Activated B cell treated with CpG ODN at 0.5 μM for 24 hours (primary cell): ENCODE data around the gene ART5. TPM values are rescaled to one million over a fixed set of nuclear protein-coding genes. Genes with fewer than 3 reads are reported as not detected.
"Not testable (repeated sequence)": the region's sequence is repeated elsewhere in the genome, so short reads cannot be mapped to it uniquely, and the experiment has no call there.

Experiments used
- ATAC-seq: fragments of 200-7000 bp; cut with Tn5 transposase; one replicate; pipeline ENCODE4 v1.10.0; 2021; ENCODE audit warnings: low read depth, mild to moderate bottlenecking, moderate library complexity
- CTCF ChIA-PET: fragments of 350-600 bp; sonication (Branson Sonifier 250); formaldehyde crosslinking; loops from one replicate; lab custom pipeline; 2021; ENCODE audit warnings: antibody characterized with exemption; lab: Charles Lee
- POLR2A ChIA-PET: fragments of 350-600 bp; sonication (Branson Sonifier 250); formaldehyde crosslinking; loops from one replicate; lab custom pipeline; 2021; ENCODE audit warnings: antibody characterized with exemption; lab: Charles Lee
- DNase-seq: peaks from one replicate; pipeline ENCODE4 v3.0.0; 2022
- H3K27ac Mint-ChIP-seq: one replicate; pipeline ENCODE4 v1.8.0; 2020; ENCODE audit warnings: mixed read lengths
- H3K27me3 Mint-ChIP-seq: one replicate; pipeline ENCODE4 v1.8.0; 2021; ENCODE audit warnings: mixed read lengths
- H3K36me3 Mint-ChIP-seq: one replicate; pipeline ENCODE4 v1.8.0; 2021; ENCODE audit warnings: low read depth, mixed read lengths
- H3K4me1 Mint-ChIP-seq: one replicate; pipeline ENCODE4 v1.8.0; 2021; ENCODE audit warnings: mixed read lengths
- H3K4me3 Mint-ChIP-seq: one replicate; pipeline ENCODE4 v1.8.0; 2020; ENCODE audit warnings: mild to moderate bottlenecking, mixed read lengths
- H3K9me3 Mint-ChIP-seq: one replicate; pipeline ENCODE4 v1.8.0; 2020; ENCODE audit warnings: mixed read lengths
- intact Hi-C: fragments of 100-400 bp; cut with micrococcal nuclease; formaldehyde crosslinking; loops from one replicate; pipeline ENCODE4 v1.15.1; 2024
- total RNA-seq: library from RNA; stranded (reverse); gene quantifications from 2 replicates; pipeline ENCODE4 v1.2.3, GENCODE V29; 2022
- TF ChIP-seq, protein P1 (sequence below): fragments of 200-600 bp; IDR thresholded peaks from one replicate; pipeline ENCODE4 v1.8.0; 2022; ENCODE audit warnings: antibody characterized with exemption, mild to moderate bottlenecking

The ART5 gene
- total RNA-seq, 1 donor from 2014 or later, result not detected

DNA sequence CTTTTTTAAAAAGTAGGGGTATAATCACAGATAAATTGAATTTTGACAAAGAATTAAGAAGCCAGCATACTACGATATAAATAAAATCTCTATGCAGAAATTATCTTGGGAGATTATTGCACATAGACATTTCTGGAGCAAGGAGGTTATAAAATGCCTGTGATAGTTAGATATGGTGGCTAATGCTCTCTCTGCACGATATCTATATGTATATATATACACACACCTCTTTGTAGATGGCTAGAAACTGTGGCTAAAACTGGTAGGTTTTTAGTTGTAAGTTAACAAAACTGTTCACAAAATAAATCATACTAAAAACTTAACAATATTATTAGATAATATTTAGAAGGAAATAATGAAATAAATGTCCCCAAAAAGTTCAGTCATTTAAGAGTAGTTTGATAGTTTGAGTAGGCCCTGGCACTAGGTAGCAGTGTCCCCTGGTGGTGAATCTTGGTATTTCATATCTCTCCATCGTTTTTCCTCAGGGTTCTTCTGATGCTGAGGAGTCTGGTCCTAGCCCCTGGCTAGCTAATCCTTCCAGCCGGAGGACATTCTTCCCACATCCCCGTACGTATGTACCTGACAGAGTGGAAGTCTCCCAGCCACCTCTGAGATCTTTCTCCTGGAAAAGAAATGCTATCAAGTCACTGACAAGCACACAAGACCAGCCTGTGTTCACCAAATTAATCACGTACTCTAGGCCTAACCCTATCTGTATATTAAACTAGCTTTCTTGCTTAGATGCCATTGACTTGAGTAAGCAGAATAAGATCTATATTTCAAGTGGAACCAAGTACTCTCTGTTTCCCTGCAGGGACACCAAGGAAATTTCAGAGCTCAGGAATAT, 32.2 kb downstream of the ART5 start:
- H3K36me3 Mint-ChIP-seq, result no peaks in the 10 kb centered on the region
- ChIA-PET CTCF (no interaction called here), POLR2A (no interaction called here)
- no peaks in the 10 kb centered on the region for H3K27me3 Mint-ChIP-seq
- H3K27ac Mint-ChIP-seq, result no peak overlapping the region
- peaks cover 9% of the 10 kb centered on the region for H3K4me1 Mint-ChIP-seq
- no peak overlapping the region for H3K4me3 Mint-ChIP-seq
- no peak for ATAC-seq
- TF ChIP-seq, protein P1, sequence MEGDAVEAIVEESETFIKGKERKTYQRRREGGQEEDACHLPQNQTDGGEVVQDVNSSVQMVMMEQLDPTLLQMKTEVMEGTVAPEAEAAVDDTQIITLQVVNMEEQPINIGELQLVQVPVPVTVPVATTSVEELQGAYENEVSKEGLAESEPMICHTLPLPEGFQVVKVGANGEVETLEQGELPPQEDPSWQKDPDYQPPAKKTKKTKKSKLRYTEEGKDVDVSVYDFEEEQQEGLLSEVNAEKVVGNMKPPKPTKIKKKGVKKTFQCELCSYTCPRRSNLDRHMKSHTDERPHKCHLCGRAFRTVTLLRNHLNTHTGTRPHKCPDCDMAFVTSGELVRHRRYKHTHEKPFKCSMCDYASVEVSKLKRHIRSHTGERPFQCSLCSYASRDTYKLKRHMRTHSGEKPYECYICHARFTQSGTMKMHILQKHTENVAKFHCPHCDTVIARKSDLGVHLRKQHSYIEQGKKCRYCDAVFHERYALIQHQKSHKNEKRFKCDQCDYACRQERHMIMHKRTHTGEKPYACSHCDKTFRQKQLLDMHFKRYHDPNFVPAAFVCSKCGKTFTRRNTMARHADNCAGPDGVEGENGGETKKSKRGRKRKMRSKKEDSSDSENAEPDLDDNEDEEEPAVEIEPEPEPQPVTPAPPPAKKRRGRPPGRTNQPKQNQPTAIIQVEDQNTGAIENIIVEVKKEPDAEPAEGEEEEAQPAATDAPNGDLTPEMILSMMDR, result peak; percentile 44
- H3K9me3 Mint-ChIP-seq, result peaks cover 3% of the 10 kb centered on the region
- DNase-seq, result no peak
- intact Hi-C loops, result no loop called here

DNA sequence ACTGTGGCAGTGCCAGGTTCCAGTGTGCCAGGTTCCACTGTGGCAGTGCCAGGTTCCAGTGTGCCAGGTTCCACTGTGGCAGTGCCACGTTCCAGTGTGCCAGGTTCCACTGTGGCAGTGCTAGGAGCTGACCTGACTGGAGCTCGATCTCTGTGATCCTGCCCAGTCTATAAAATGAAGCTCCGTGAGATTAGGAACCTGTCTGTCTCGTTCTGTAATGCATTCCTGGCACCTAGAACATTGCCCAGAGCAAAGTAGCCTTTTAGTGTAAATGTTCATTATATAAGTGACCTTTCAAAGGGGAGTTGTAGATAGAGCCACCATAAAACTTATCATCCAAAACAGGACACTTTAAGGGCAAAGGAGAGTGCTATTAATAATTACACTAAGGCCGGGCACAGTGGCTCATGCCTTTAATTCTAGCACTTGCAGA, 36.0 kb downstream of the ART5 start:
- no peaks in the 10 kb centered on the region for H3K27me3 Mint-ChIP-seq

DNA sequence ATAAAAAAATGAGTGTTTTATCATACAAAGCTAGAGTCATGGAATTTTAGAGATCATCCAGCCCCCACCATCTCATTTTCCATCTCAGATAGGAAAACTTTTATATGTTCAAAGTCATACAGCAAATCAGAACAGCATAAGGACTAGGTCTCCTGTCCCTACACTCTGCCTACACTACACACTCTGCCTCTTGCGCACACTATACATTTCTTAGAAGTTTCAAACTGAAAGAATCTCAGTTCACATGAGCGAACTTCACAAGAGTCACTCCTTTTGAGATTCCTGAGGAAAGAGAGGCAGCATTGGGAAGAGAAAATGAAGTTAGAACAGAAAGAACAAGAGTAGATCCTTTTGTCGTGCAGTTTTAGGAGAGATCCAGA, 36.5 kb downstream of the ART5 start:
- intact Hi-C loops, result no loop called here
- ChIA-PET POLR2A (no interaction called here), CTCF (no interaction called here)
- DNase-seq (no peak), ATAC-seq (no peak)
- Mint-ChIP-seq H3K27ac (no peak overlapping the region), H3K27me3 (no peaks in the 10 kb centered on the region), H3K4me3 (no peak overlapping the region), H3K4me1 (no peaks in the 10 kb centered on the region), H3K9me3 (no peaks in the 10 kb centered on the region), H3K36me3 (no peaks in the 10 kb centered on the region)
- TF ChIP-seq, protein P1, result no peak

More for the DNA sequence above, 36.0 kb downstream of the ART5 start:
- TF ChIP-seq, protein P1, result no peak
- intact Hi-C loops, result no loop called here
- no peaks in the 10 kb centered on the region for H3K9me3 Mint-ChIP-seq
- H3K36me3 Mint-ChIP-seq, result no peaks in the 10 kb centered on the region
- POLR2A ChIA-PET, result no interaction called here
- no peak for DNase-seq
- no peaks in the 10 kb centered on the region for H3K4me1 Mint-ChIP-seq
- no peak for ATAC-seq
- H3K4me3 Mint-ChIP-seq, result no peak overlapping the region
- no peak overlapping the region for H3K27ac Mint-ChIP-seq
- CTCF ChIA-PET, result no interaction called here

DNA sequence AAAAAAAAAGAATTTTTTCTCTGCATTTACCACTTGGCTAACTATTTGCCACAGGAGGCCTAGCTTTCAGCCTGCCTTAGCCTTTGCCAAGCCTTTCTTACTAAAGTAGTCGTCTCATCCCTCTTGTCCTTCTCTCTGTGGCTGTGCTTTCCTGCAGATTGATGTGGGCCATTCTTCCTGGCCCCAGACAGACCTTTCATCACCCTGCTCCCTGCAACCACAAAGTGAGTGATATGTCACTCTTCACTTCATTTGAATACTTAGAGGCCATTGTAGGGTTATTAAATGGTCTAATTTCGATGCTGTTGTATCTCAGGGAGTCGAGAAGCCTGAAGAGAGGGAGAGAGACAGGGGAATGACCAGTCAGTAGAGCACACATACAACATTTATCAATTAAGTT, 37.6 kb downstream of the ART5 start:
- no peaks in the 10 kb centered on the region for H3K27me3 Mint-ChIP-seq
- no peaks in the 10 kb centered on the region for H3K9me3 Mint-ChIP-seq
- TF ChIP-seq, protein P1, result no peak
- no peak overlapping the region for H3K27ac Mint-ChIP-seq
- no peaks in the 10 kb centered on the region for H3K4me1 Mint-ChIP-seq
- no peak overlapping the region for H3K4me3 Mint-ChIP-seq
- no peaks in the 10 kb centered on the region for H3K36me3 Mint-ChIP-seq
- CTCF ChIA-PET, result no interaction called here
- POLR2A ChIA-PET, result no interaction called here
- no peak for ATAC-seq
- intact Hi-C loops, result no loop called here
- no peak for DNase-seq

DNA sequence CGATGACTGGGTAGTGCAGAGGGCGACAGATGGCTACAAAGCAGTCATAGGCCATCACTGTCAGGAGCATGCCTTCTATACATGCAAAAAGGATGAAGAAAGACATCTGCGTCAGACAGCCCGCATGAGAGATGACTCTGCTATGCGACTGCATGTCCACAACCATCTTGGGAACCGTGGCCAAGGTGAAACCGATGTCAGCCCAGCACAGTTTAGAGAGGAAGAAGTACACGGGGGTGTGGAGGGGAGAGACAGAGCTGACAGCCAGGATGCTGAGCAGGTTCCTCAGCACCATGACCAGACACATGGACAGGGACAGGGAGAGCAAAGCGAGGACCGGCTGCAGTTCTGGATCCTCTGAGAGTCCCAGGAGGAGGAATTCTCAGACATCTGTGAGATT, 41.6 kb downstream of the ART5 start:
- H3K36me3 Mint-ChIP-seq, H3K4me1 Mint-ChIP-seq, CTCF ChIA-PET, H3K27ac Mint-ChIP-seq, POLR2A ChIA-PET, ATAC-seq, H3K9me3 Mint-ChIP-seq, intact Hi-C loops, H3K27me3 Mint-ChIP-seq, DNase-seq, H3K4me3 Mint-ChIP-seq: not testable (repeated sequence)

DNA sequence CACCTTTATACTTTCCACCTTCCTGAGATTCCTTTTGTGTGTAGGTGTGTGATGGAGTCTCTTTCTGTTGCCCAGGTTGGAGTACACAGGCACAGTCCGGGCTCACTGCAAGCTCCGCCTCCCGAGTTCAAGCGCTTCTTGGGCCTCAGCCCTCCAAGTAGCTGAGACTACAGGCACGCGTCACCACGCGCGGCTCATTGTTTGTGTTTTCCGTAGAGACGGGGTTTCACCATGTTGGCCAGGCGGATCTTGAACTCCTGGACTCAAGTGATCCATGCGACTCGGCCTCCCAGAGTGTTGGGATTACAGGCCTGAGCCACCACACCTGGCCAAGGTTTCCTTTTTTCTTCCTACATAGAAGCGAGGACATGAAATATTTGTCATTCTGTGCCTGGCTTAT, 44.0 kb downstream of the ART5 start:
- ATAC-seq, H3K4me1 Mint-ChIP-seq, H3K36me3 Mint-ChIP-seq, POLR2A ChIA-PET, H3K27ac Mint-ChIP-seq, H3K27me3 Mint-ChIP-seq, CTCF ChIA-PET, H3K4me3 Mint-ChIP-seq, intact Hi-C loops, DNase-seq, H3K9me3 Mint-ChIP-seq: not testable (repeated sequence)

DNA sequence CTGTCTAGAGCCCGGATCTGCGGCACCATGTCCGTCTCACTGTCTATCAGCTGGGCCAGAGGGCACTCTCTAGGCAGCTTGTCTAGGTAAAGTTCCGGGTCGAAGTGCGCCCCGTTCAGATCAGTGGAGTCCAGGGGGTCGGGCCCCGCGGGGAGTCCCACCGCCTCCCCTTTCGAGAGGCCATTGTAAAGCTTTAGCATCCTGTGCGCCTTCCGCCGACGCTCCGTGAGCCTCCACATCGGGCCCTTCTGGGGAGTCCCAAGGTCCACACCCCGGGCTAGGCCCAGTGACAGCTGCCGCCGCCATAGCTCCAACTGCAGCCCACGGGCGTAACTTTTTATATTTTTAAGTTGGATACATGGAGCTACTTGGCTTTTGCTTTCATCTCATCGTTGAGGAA, 50.5 kb downstream of the ART5 start:
- H3K4me1 Mint-ChIP-seq, ATAC-seq, POLR2A ChIA-PET, H3K27ac Mint-ChIP-seq, H3K9me3 Mint-ChIP-seq, H3K27me3 Mint-ChIP-seq, H3K36me3 Mint-ChIP-seq, intact Hi-C loops, DNase-seq, CTCF ChIA-PET, H3K4me3 Mint-ChIP-seq: not testable (repeated sequence)

DNA sequence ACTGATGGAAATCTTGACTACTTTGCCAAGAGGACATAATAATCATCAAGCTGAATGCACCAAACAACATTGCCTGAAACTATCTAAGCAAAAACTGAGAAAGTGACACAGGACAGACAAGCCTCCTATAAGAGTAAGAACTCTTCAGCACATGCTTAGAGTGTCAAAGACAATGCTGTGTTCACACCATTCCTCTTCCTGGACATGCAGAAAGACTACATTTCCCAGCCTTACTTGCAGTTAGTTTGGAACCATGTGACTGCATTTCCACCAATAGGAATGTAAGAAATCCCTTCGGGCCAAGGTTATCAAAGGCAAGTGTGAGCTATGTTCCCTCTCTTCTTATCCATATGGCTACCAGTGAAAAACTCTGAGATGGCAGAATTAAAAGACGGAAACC, 51.6 kb downstream of the ART5 start:
- POLR2A ChIA-PET, H3K27ac Mint-ChIP-seq, ATAC-seq, intact Hi-C loops, H3K27me3 Mint-ChIP-seq, DNase-seq, H3K4me3 Mint-ChIP-seq, H3K4me1 Mint-ChIP-seq, H3K9me3 Mint-ChIP-seq, CTCF ChIA-PET, H3K36me3 Mint-ChIP-seq: not testable (repeated sequence)

DNA sequence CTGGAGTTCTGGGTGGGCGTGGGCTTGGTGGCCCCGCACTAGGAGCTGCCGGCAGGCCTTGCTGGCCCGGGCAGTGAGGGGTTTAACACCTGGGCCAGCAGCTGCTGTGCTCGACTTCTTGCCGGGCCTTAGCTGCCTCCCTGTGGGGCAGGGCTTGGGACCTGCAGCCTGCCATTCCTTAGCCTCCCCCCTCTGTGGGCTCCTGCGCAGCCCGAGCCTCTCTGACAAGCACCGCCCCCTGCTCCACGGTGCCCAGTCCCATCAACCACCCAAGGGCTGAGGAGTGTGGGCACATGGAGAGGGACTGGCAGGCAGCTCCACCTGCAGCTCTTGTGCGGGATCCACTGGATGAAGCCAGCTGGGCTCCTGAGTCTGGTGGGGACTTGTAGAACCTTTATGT, 53.0 kb downstream of the ART5 start:
- H3K27me3 Mint-ChIP-seq, H3K9me3 Mint-ChIP-seq, H3K36me3 Mint-ChIP-seq: not testable (repeated sequence)

More for the DNA sequence above, 53.0 kb downstream of the ART5 start:
- H3K4me1 Mint-ChIP-seq, H3K27ac Mint-ChIP-seq, intact Hi-C loops, DNase-seq, H3K4me3 Mint-ChIP-seq, ATAC-seq, POLR2A ChIA-PET, CTCF ChIA-PET: not testable (repeated sequence)
